NCI-H1930 (cell line): Measurements from ENCODE around the gene NEK6.

ENCODE experiments used
- DNase-seq, 2 experiments: peaks; one replicate each; lab custom pipeline; 2025; lab: John Stamatoyannopoulos, UW

The NEK6 gene

DNA sequence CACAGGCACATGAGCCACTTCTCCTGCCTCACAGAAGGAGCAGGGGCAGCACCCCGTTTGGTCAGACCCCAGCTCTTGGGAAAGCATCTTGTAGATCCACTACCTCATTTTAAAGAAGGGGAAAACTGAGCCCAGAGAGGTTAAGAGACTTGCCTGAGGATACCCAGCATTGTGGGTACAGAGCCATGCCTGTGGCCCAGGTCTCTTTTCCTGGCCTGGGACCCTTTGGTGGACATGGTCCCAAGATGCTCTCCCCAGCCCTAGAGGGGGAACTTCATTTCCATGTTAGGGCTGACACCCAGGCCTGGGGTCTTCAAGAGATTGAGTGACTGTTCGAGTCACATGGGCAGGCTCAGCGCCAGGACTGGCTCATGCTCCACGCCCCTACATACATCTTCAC lies 64.2 kb downstream of the NEK6 start:
- no peak for DNase-seq

- no peak for DNase-seq
Observed at GRCh38 chr9:124322618-124323432, 65.1 kb downstream of the NEK6 start.

DNA sequence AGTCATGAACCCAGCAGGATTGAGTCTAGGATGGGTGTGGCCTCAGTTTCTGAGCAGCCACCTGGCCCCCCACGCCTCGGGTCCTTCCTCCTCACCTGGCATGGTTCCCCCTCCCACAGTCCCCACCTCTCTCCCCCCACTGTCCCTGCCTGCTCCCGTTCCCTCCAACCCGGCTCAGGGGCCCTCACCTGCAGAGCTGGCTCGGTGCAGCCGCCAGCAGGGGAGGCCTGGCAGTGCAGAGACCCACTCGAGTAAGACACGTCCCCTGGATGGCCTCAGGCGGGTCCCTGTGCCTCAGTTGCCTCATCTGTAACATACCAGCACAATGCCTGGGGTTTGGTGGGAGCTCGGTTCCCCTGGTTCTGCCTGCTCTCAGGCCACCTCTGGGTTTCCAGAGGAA lies 66.2 kb downstream of the NEK6 start:
- no peak for DNase-seq

DNA sequence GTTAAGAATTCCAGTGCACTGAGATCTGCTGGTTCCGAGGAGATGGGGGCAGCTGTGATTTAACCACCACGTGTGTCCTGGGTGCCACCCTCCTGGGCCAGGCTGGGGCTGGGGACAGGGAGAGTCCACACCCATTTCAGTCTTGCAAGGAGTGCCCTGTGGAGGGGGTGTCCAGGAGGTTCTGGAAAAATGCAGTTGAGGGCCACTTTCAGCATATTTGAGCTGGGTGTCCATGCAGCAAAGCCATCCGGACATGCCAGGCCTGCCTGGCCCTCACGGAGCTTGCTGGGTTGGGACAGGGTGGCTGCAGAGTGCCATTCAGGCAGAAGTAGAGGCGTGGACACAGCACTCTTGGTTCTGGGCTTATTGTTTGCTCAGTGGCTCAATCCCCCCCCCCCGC lies 68.1 kb downstream of the NEK6 start:
- DNase-seq = no peak

- no peak for DNase-seq
Observed at GRCh38 chr9:124326378-124326777, 68.6 kb downstream of the NEK6 start.

DNA sequence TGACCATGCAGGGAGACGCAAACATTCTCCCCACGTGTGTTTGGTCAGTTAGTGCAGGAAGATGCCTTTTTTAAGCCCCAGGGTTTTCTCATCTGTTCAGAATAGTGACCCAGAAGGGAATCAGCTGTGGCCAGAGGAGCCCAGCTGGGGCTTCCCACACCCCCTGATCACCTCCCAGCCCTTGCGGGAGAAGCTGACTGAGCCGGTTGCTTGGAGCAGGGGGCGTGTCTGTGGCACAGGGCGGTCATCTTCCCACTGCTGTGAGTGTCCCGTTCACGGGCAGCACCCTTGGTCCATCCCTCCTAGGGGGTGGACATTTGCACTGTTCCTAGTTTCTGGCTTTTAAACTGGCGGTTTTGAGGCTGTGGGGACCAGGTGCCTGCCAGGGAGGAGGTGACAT lies 69.7 kb downstream of the NEK6 start:
- DNase-seq = no peak

- DNase-seq = no peak
Observed at GRCh38 chr9:124328285-124328684, 70.5 kb downstream of the NEK6 start.

DNA sequence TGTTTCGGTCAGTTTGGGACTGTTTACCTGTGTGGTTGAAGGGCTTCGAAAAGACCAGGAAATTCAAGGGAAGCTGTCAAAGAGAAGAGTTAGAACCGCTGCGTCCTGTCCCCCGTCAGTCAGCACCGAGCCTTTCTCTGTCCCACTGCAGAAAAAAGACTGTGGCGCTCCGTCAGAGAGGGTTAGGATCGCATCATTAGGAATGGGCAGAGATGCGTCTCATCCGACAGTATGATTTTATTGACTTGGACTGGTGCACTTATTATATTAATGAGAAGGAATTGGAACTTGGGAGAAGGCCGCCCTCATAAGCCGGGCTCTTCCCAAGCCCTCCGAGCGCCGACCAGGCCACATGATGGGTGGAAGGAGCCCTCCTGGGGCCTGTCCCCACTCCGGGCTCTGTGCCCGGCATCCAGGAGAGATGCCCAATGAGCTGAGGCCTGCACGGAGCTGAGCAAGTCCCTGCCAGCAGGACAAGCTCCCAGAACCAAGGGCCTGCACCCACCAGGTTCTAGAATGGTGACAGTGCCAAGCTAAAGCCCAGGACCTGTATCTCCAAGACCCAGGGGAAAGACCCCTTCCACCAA lies 71.5 kb downstream of the NEK6 start:
- DNase-seq = no peak

- no peak for DNase-seq
Observed at GRCh38 chr9:124330011-124330697, 72.4 kb downstream of the NEK6 start.

DNA sequence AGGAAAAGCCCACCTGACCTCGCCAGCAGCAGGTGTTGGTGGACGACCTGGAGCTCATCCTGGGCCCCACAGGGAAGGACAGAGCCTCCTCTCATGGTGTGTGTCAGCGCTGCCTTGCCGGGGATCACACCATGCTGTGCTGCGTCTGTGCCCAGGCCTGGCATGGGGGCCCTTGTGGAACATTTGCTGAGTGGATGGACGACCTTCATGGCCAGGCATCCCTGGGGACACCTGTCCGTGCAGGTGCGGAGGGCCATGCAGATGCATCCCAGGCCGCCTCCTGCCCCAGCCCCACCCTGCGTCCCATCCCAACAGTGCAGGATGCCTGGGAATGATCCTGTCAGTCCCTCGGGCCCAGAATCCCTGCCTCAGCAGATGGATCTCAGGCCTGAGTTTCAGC lies 73.8 kb downstream of the NEK6 start:
- DNase-seq = no peak

DNA sequence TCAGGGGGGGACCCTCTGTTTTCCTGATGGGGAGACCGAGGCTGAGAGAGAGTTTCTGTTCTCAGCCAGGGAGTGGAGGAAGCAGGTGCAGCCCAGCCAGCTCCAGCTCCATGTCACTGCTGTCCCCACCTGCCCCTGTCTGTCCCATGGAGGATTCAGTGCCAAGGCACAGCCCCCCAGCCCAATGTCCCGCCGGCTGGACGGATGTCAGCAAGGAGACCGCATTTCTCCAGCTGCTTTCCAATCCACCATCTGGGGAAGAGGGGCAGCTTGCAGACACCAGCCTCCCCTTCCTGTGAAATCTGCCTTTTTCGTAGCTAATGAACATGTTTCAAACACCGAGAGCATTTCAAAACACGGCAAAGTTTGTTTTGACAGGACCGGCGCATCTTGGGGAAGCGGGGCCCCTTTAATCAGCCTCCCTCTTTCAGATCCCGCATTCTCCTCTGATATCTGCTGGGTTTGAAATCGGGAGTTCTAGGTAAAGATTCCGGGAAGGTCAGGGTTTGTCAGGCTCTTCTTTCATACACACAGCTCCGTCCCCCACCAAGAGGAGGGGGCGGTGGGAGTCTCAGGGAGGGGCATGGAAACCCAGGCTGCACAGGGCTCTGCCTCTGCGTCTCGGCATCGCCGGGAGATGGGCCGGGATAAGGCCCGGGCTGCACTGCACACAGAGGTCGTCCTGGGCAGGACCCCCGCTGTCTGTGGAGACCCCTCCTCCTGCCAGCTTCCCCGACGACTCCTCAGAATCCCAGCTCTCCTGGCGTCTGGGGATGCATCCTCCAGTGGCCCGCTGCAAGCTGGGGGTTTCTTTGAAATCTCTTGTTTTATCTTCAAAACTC lies 74.8 kb downstream of the NEK6 start:
- no peak for DNase-seq

GRCh38 chr9:124333203-124333579 lies 75.4 kb downstream of the NEK6 start:
- no peak for DNase-seq

DNA sequence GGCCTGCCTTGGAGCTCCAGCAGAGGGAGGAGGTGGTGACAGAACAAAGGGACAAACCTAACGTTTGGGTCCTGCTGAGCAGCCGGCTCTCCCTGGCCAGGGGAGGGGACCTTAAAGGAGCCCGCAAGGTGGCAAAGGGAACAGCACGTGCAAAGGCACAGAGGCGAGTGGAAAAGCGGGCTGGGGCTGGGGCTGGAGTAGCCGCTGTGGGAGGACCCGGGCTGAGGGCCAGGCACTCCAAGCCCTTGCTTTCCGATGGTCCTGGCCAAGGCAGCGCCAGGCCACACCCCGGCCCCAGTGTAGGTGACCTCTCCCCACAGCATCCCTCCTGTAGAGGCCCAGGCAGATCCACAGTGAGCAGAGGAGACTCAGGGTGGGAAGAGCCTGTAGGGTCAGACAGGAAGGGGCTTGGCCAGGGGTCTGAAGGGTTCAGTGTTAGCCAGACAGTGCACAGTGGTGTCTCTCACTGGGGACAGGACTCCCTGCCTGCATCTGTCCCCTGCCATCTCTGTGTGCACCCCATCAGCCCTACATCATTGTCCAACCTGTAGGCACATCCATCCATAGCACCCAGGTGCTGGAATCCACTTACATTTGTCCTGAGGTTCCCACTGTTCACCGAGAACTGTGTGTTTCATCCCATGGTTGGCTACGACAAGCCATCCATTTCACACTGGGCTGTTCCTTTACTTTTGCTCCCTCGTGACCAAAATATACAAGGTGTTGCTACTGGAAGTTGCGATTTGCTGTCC lies 77.0 kb downstream of the NEK6 start:
- no peak for DNase-seq

DNA sequence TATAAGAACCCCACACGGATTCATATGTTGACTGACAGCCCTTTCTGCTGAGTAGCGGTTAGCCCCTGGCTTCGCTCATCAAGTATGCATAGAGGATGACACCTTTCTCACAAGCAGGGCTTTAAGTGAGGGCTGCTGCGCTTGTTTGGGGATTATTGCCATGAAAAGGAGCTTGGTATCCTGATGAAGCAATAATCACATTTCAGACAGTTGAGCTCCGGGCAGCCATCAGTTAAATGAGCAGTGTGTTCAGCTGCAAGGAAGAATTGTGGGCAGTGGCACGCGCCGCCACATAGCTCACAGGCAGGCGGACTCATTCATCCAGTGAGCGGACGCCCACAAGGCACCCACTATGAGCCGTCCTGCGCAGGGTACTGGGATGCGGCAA lies 77.6 kb downstream of the NEK6 start:
- DNase-seq = no peak

DNA sequence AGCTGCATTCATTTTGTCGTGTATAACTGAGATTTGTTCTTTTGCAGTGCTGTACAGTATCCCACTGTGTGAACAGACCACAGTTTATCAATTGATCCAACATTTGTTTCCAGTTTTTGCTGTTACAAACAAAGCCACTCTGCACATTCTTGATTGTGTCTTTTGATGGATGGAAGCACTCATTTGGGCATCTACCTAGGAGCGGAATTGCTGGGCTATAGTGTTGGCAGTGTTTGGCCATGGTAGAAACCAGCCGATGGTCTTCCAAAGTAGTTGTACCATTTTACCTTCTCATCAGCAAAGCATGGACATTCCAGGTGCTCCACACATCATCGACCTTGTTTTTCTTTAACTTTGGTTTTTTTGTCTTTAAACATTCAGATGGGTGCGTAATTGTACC lies 79.8 kb downstream of the NEK6 start:
- no peak for DNase-seq

- no peak for DNase-seq
Observed at GRCh38 chr9:124339603-124340146, 81.9 kb downstream of the NEK6 start.

DNA sequence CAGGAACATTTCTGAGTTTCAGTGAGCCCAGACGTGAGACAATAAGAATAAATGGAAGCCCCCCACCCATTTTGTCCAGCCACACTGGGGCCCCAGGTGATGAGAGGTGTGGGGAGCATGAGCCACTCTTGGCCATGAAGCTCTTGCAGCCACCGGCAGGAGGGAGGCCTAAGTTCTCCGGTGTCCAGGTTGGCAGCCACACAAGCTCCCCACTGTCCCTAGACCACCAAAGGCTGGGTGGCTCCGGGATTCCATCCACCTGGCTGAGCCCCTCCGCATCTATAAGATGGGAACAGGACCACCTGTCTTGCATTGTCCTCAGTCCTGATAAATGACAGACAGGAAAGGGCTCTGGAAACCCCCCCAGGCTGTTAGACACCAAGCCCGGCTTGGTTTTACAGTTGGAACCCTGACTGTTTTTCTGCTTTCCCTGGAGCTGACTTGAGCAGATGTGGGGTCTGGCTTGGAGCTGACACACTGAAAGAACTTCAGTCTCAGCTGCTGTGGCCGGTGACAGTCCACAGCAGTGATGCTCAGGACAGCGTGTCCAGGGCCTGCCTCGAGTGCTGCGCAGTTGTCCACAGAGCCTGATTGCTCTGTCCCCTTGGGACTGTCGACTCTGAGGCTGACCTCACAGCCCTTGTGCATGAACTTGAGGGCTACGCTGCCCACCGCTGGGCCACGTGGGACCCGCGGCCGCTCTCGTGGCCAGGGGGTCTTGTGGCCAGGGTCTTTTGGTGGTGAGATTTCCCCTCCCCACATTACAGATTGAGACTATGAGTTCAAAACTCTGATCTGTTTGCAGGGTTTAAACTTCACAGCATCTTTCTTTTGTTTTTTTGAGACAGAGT lies 82.7 kb downstream of the NEK6 start:
- no peak for DNase-seq

DNA sequence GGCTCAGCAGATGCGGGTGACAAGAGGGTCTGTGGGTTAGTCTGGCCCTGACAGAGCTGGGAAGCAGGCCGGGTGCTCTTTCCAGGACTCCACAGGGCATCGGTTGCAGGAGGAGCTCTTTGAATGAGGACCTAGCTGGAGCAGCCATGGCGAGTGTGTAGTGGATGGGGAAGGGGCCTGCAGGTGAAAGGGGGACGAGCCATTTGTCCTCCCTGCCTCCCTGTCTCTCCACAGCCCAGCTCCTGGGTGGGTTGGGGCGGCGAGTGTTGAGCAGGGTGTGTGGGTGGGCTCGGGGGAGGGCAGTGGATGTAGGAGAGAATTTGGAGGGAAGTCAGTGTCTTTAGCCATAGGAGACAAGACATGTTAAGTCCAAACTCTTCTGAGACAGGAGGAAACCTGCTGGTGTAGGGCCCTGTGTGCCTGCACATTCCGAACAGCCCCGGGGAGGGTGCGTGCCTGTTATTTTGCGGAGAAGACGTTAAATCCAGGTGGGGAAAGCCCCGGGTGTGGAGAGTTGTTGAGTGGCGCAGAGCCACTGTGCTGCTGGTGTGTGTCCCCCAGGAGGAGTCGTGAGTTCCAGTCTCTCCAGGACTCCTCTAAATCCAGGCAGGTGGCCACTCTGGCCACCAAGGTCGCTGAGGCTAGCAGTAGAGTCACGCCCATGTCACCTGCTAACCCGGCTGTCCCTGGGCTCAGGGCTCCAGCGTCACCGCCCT lies 83.9 kb downstream of the NEK6 start:
- DNase-seq = no peak

DNA sequence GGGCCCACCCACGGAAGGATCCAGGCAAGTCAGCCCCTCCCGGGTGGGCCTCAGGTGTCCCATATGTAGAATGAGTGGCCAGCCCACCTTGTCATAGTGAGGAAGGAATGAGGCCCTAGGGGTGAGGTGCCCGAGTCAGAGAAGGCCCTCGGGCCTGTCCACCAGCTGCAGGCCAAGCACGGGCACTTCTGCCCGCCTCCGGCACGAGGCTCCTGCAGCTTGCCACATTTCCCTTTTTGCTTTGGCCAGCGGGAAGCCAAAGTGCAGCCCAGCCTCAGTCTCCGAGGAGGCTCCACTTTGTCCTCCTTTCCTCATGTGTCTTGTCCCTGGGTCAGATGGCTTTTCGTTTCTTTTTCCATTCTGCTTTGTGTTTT lies 84.6 kb downstream of the NEK6 start:
- no peak for DNase-seq
